ENCODE results near the gene IQCH.

The IQCH gene

GRCh38 chr15:67545864-67546263 lies 291.3 kb downstream of the IQCH start:
- DNase-seq = no peak

DNA sequence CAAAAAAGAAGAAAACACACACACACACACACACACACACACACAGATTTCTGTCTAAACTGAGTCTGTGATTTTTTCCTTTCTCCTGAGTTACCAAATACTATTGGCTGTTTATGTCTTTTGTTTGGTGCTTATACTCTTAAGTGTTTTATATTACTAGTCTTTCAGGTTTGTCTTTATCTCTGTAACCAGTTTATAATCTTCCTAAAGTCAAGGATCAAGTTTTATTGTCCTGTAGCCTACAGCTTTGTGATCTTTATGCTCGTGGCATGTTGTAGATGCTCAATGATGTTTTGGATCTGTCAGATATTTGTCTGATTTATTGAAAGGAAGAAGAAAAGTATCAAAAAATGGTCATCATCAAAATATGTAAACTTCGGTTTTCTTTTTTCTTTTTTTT lies 292.5 kb downstream of the IQCH start:
- DNase-seq = no peak

DNA sequence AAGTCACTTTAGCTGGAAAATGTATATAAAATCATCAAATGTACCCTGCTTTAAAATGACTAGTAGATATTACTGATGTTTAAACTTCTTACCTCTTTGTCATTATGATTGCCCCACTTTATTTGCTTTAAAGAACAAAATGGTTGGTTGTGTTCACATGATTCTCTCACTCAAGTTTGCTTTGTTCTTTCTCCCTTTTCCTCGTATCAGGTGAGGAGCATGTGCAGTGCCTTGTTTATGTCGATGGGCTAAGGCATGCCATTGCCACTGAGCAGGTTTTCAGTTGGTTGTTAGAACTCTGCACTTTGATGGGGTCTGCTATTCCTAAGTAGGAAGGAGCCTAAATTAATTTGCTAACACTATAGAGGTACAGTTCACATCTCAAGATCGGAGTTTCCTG lies 293.2 kb downstream of the IQCH start:
- no peak for DNase-seq

GRCh38 chr15:67548236-67548852 lies 293.8 kb downstream of the IQCH start:
- DNase-seq = no peak

DNA sequence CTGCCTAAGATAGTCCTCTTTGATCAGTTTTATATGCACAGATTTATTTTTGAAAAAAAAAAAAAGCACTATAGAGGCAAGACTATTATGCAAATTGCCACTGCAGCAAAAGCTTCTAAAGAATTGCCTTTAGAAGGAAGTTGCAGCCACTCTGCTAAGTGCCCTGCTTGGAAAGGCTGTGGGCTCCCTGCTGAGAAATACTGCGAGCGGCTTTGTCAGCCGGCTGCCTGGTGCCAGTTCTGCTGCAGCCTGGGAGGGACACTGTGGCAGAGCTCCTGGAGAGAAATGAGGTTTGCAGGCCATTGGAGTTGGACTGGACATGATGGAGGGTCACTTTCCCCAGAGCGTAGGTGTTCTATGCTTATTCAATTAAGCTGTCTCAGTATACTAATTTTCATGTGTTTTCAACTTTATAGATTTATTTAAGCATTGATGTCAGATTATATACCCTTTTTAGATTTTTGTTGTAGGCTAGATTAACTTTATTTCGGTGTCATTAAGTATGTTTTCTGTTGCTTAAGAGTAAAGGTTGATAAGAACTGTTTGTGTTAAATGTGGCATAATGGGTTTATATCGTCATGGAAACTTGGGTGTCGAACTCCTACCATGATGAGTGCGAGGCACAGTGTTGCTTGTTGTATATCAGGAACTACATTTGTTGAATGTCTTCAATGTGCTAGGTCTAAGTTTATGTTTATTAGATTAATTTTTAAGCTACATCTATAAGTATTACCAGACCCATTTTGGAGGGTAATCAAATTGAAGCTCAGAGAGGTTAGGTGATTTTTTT lies 294.5 kb downstream of the IQCH start:
- peak; percentile 5 for DNase-seq

- no peak for DNase-seq
These were observed 295.1 kb downstream of the IQCH start for GRCh38 chr15:67549736-67550135.

GRCh38 chr15:67550522-67550921 lies 295.9 kb downstream of the IQCH start:
- DNase-seq = no peak

DNA sequence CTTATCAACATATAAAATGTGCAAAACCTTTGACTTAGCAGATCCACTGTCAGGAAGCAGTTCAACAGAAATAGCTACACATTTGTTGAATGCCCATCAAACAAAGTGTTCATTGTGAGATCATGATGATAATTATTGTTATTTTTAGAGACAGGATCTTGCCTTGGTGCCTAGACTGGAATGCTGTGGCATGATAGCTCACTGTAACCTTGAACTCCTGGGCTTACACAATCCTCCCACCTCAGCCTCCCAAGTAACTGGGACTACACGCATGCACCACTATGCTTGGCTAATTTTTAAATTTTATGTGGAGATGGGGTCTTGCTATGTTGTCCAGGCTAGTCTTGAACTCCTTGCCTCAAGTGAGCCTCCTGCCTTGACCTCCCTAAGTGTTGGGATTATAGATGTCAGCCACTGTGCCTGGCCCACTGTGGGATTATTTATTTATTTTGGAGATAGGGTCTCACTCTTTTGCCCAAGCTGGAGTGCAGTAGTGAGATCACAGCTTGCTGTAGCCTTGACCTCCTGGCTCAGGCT lies 296.7 kb downstream of the IQCH start:
- no peak for DNase-seq
